GM12865 (cell line): Measurements from ENCODE around the gene TMEM187.

ENCODE experiments used
- DNase-seq: peaks from one replicate; pipeline ENCODE4 v3.0.0; 2010; ENCODE audit warnings: low read depth
- H3K4me3 ChIP-seq: 2 replicates; pipeline ENCODE4 v1.5.1; 2011; ENCODE audit warnings: mild to moderate bottlenecking, low read depth, low read length, control low read depth
- CTCF ChIP-seq: IDR thresholded peaks from 2 replicates; pipeline ENCODE4 v1.5.1; 2011; ENCODE audit warnings: low read length, control low read depth, low read depth, inconsistent platforms; ENCODE audit not compliant: insufficient read depth; ENCODE audit errors: missing control alignments

Gene TMEM187

DNA sequence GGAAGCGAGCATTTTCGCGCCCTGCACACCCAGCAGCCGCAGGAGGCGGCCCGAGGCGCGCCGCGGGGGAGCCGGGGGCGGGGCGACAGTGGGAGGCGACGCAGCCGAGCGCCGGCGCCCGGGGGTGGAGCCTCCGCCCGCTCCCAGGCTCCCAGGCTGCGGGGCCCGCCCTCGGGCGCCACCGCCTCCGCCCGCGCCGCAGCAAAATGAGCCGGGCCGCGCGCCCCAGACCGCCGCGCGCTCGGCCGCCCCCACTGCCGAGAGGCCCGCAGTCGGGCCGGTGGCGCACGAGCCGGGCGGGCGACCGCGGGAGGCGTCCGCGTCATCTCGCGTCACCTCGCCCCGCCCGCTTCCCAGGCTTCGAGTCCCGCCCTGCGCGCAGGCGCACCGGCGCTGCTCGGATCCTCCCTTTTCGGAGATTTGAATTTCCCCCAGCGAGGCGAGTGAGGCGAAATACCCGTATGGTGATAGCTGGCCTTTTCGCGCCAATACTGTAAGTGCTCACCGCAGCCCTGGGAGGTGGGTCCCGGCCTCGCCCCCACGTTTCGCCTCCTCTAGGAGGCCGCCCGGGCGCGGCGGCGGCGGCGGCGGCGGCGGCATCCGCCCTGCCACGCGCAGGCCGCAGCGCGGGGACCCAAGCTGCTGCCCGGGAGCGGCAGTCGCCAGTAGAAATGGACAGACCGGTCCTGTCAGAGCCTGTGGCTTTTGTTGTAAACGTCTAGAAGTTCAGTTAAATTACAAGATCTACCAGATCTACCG, at the start of gene TMEM187:
Gene TMEM187 (plus strand): TSS at position 387 of the 759 bp plus-strand sequence. CDS start 9,309 bp downstream, outside the sequence.
- no peak for TF ChIP-seq CTCF
- DNase-seq = peak; percentile 95
- H3K4me3 ChIP-seq = peak within 1 kb of the TSS; percentile 92

DNA sequence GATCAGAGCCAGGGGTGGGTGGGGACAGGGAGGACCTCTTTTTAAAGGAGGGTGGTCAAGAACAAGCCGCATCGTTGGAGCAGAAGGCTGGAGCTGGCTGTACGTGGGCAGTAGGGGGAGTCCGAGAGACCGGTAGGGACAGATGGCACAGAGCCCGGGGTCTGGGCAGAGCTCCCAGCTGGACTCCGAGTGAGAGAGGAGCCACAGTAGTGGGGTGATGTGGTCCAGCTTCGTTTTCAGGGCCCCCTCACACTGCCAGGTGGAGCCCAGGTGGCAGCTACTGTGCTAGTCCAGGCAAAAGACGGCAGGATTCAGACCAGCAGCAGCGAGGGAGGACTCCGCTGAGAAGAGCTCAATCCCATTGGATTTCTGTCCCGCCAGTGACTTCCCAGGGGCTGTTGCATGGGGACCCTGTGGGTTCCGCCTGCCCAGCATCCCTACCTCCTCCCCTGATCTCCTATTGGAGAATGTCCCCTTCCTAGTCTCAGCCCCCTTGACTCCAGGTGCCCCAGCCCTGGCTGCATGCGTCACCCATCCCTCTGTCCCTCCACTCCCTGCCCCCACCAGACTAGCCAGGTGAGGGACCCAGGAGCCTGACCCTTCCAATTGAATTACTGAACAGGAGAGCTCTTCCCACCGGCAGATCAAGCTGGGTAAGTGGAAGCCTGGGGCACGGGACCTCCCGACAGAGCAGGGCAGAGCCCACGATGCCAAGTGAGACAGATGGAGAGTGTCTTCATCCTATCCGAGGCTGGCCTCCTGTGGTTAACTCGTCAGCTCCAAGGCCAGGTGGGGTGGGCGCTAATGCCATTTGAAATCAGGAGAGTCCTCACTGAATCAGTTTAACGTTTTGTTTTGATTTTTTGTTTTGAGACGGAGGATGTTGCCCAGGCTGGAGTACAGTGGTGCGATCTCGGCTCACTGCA, 49.4 kb upstream of the TMEM187 start:
- no peak for DNase-seq
- TF ChIP-seq CTCF = no peak
- H3K4me3 ChIP-seq = no peak overlapping the region

DNA sequence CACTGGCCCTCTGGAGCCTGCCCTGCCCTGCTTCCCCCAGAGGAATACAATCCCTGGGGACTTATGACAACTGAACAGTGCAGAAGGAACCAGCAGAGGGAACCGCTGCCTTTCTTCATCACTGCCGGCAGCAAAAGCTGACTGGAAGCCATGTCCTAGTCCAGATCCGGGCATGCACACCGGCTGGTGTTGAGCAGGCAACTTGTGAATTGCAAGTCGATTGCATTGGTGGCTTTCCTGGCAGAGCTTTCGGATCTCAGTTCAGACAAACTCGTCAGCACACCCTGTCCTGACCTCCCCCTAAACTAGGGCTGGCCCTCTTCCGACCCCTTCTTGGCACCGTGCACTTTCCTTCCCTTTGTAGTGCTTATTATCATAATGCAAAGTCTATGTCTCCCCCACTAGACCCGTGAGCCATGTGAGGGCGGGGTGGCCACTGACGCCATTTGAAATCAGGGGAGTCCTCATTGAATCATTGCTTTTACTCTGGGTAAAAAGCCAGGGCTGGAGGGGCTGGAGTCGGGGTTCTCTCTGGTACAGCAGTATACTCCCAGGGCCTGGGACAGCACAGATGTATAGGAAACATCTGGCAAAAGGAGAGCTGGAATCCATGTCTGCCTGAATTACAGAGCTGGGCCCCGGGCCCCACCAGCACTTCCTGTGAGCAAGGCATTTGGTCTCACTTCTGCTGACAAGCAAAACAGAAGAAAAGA, 48.2 kb upstream of the TMEM187 start:
- DNase-seq = peak; percentile 69
- TF ChIP-seq CTCF = peak; percentile 24
- H3K4me3 ChIP-seq = peak overlapping the region; percentile 87

DNA sequence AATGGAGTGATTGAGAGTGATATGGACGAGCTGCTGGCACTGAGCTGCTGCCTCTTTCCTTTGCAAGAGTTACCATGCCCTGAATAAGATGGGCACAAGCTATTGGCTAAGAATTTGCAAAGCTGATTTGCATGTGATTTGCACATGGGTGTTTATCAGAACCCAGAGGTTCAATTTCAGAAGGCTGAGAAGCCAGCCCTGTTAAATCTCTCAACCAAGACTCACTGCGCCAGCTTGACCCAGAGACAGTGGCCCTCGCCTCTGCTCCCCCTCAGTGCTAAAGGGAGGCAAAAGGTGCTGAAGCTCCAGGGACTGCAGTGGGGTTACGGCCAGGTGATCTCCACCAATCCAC, 47.2 kb upstream of the TMEM187 start:
- DNase-seq = peak; percentile 81
- no peak for TF ChIP-seq CTCF
- H3K4me3 ChIP-seq = peak overlapping the region; percentile 87

- no peak for TF ChIP-seq CTCF
- peak; percentile 67 for DNase-seq
- peak within 1 kb of the TSS; percentile 87 for H3K4me3 ChIP-seq
These were observed 46.6 kb upstream of the TMEM187 start, which contains the start of gene ARHGAP4 for GRCh38 chrX:153925739-153926551. Gene ARHGAP4 (minus strand): TSS chrX:153926264. CDS start chrX:153926202, 62 bp downstream.

- no peak for DNase-seq
- TF ChIP-seq CTCF = no peak
These were observed 46.0 kb upstream of the TMEM187 start for GRCh38 chrX:153926552-153926857.

More at GRCh38 chrX:153926552-153926857, 46.0 kb upstream of the TMEM187 start:
- peak overlapping the region; percentile 80 for H3K4me3 ChIP-seq
